Activated CD8-positive, alpha-beta memory T cell treated with anti-CD3 and anti-CD28 coated beads, Interleukin-2, amount 50 U/mL, for 1 hour (primary cell): ENCODE results near the gene BCORL1.

Experiments
- DNase-seq: peaks from one replicate; pipeline ENCODE4 v3.0.0-alpha.2; 2020; ENCODE audit errors: extremely low read depth

Gene BCORL1

DNA sequence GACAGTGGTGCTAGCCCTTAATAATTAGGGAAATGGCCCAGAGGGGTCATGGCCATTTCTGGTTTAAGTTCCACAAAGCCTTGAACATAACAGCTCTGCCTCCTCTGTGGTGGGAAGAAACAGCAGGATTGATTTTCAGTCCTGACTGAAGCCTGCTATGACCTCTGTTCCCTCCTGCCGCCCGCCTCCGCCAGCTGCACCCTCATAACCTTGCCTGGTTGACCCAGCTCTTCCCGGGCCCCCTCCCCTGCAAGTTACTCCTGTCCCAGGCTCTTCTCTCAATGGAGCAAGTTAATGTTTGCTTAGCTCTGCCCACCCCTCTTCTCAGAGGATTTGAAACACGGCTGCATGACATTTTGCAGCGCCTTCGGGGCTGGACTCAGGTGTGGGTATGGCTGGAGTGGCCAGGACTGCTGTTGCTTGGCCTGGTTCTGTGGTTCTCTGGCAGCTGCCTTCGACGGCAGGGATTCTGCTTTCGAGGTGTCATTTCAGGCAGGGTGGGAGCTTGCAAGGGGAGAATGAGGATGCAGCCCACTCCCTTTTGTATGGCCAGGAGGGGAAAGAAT lies 27.3 kb downstream of the BCORL1 start:
- DNase-seq = no peak

DNA sequence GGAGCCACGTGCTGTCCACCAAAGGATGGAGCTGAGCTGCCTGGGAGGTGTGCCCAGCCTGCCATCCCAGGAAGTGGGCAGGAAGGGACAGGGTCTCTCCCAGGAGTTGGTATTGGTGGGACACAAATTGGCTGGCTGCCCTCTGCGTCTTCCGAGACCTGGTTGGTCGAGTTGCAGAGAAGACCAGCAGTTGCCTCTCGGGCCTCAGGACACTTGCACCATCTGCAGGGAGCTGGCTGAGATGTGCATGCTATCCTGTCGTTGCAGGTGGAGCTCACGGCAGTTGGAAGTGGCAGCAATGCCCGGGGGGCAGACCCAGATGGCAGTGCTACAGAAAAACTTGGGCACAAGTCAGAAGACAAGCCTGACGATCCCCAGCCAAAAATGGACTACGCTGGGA lies 30.2 kb downstream of the BCORL1 start:
- no peak for DNase-seq

DNA sequence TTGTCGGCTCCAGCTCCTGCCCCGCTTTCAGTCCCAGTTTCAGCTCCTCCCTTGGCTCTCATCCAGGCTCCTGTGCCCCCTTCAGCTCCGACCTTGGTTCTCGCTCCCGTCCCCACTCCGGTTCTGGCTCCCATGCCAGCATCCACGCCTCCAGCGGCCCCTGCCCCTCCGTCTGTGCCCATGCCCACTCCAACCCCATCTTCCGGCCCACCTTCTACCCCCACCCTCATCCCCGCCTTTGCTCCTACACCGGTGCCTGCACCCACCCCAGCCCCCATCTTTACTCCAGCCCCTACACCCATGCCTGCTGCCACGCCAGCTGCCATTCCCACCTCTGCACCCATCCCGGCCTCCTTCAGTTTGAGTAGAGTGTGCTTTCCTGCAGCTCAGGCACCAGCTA lies 31.2 kb downstream of the BCORL1 start:
- DNase-seq = no peak

DNA sequence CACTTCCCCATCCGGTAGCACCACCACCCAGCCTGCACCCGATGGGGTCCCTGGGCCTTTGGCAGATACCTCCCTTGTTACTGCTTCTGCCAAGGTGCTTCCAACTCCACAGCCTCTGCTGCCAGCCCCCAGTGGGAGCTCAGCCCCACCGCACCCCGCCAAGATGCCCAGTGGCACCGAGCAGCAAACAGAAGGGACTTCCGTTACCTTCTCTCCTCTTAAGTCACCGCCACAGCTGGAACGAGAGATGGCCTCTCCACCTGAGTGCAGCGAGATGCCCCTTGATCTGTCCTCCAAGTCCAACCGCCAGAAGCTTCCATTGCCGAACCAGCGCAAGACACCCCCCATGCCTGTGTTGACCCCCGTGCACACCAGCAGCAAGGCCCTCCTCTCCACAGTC lies 31.9 kb downstream of the BCORL1 start:
- no peak for DNase-seq

DNA sequence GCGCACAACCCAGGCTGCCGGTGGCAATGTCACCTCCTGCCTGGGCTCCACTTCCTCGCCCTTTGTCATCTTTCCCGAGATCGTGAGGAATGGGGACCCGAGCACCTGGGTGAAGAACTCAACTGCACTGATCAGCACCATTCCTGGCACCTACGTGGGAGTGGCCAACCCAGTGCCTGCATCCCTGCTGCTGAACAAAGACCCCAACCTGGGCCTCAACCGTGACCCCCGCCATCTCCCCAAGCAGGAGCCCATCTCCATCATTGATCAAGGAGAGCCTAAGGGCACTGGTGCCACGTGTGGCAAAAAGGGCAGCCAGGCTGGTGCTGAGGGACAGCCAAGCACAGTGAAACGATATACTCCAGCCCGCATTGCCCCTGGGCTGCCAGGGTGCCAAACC lies 32.3 kb downstream of the BCORL1 start:
- no peak for DNase-seq

DNA sequence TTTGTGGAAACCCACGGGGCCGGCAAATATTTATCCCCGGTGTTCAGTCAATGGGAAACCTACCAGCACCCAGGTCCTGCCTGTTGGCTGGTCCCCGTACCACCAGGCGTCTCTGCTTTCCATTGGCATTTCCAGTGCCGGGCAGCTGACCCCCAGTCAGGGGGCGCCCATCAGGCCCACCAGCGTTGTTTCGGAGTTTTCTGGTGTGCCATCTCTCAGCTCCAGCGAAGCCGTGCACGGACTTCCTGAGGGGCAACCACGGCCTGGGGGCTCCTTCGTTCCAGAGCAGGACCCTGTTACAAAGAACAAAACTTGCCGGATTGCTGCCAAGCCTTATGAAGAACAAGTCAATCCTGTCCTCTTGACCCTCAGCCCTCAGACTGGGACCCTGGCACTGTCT lies 32.7 kb downstream of the BCORL1 start:
- no peak for DNase-seq

DNA sequence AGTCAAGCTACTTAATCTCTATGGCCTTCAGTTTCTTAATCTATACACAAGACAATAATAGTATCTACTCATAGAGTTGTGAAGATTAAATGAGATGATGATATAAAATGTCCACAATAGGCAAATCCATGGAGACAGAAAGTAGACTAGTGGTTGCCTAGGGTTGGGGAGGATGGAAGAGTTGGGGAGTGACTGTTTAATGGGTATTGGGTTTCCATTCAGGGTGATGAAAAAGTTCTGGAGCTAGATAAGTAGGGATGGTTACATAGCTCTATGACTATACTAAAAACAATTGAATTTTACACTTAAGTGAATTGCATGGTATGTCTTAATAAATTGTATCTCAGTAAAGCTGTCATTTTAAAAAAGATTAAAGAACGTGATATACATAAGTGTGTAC lies 35.7 kb downstream of the BCORL1 start:
- DNase-seq = no peak

DNA sequence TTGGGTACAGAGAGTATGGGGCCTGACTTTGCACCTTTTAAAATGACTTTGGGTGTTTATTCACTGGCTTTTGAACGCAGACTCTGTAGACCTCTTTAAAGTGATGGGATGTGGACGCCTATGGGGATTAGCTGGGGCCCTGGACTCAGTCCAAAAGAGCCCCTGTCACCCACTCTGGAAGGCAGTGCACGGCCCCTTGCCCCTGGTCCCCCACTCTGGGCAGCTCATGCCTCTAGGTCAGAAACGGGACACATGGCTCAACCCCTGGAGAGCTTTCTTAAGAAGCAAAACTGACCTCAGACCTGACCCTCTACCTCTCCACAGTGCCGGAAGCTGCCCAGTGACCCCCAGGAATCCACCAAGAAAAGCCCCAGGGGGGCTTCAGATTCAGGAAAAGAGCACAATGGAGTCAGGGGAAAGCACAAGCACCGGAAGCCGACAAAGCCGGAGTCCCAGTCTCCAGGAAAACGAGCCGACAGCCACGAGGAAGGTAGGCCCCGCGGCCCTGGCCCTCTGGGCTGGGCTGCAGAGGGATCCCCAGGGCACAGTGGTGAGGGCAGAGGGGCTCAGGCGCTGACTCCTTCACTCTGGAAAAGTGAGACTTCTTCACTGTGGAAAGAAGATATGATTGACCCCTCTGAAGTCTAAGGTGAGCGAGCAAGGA lies 38.4 kb downstream of the BCORL1 start:
- no peak for DNase-seq

DNA sequence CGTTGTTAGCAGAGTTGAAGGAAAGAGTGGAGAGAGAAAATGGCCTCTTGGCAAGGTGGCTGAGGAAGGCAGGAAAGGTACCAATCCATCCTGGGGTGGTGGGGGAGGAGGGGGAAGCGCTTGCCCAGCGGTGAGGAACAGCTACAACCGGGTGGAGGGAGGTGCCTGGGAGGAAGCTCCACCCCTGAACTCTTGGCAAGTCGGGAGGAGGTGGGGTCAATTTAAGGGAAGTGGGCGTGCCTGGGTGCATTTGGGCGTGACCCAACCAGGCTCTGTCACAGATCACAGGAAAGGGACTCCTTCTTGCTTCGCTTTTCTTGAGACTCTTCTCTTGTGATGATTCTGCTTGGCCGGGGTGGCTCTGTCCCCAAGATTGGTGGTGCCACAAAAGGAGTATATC lies 41.7 kb downstream of the BCORL1 start:
- peak; percentile 49 for DNase-seq

DNA sequence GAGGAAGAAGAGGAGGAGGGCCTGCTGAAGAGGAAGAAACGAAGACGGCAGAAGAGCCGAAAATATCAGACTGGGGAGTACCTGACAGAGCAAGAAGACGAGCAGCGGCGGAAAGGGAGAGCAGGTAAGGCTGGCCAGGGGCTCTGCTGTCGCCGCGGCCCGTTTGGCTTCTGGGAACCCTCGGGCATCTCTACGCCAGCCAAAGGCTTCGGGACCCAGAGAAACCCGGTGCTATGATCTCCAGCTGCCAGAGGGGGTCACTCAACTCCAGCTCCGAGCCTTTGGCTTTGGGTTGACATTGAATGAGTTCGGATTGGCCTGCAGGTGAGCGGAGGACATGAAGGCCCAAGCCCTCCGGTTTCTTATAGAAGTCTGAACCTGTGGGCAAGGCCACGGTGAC lies 42.8 kb downstream of the BCORL1 start:
- DNase-seq = no peak

DNA sequence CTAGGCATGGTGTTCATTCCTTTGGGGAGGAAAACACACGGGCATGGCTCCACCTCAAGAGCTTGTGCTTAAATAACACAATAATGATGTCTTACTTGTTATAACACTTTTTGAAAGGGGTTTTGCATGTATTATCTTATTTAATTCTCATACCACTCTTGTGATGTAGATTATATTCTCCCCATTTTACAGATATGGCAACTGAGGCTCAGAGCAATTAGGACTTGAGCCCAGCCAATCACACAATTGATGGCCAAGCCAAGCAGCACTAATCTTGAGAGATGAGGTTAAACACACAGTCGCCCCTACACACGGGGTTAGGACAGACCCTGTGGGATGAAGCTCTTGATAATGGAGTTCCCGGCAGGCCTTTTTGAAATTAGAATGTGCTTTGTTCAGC lies 45.1 kb downstream of the BCORL1 start:
- DNase-seq = no peak

DNA sequence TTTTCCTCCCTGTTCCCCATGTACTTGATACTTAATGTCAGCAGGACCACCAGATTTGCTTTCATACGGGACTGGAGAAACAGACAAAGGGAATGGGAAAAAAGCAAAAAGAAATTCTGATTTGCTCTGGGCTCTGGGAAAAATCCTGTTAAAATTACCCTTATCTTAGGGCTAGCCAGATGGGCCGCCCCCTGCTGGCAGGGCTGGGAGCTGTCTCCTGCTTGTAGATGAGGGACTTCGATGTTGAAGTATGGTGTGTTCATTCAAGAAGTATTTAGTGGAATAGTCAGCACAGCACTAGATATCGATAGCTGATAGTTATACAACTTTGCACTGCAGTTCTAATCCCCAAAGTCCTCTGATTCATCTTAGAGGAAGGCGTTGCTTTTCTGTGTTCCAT lies 45.8 kb downstream of the BCORL1 start:
- DNase-seq = no peak

DNA sequence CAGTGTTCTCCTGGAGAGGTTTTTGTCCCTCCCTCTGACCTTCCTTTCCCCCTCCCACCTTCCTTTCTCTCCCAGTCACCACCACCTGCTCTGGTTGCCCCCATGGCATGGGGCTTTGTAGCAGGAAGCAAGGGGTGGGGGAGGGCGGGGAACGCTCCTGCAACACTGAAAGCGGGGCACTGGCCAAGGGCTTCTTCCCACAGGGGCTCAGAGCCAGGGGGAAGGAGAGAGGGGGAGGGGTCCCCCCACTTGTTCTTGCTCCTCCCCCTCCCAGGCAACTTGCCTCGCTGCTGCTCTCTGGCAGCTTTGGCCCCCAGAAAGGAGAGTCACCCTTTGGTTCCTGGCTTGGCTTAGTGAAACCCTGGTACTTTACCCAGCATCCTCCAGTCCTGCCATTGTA lies 48.4 kb downstream of the BCORL1 start:
- no peak for DNase-seq

DNA sequence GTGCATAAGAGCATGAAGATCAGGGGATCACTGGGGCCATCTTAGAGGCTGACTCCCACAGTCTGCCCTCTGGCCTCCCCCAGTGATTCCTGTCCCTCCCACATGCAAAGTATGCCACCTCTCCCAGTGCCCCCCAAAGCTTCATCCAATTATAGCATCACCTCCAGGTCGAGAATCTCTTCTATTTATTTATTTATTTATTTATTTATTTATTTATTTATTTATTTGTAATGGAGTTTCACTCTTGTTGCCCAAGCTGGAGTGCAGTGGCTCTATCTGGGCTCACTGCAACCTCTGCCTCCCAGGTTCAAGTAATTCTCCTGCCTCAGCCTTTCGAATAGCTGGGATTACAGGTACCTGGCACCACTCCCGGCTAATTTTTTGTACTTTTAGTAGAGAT lies 50.1 kb downstream of the BCORL1 start:
- no peak for DNase-seq

DNA sequence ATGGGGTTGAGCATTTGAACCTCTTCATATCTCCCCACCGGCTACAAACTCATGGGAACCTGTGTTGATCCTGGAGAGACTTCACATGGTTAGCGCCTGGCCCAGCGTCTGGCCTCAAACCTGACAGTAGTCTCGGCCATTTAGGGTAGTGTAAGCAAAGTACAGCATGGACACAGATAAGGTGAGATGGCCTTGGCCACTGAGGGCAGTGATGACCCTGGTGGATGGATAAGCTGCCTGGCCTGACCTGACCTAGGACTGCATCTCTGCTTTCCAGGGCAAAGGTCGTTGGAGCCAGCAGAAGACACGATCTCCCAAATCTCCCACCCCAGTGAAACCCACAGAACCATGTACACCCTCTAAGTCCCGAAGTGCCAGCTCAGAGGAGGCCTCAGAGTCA lies 51.7 kb downstream of the BCORL1 start:
- DNase-seq = no peak

DNA sequence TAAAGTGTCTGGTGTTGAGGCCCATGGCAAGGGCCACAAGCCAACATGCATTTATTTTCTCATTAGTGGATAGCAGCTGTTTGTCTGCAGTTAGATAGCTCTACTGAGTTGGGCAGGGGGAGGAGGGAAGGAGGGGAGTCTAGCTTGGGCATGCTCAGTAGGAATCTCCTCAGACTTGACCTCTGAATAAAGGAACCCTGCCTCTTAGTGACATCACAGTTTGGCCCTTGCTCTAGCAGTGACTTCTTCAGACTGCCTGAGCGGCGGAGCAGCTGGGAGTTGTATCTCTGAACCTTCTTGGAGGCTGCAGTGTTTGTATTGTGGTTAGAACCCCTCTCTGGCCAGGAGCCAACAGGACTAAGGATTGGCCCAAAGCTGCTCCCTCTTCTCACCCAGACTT lies 57.4 kb downstream of the BCORL1 start:
- DNase-seq = no peak

DNA sequence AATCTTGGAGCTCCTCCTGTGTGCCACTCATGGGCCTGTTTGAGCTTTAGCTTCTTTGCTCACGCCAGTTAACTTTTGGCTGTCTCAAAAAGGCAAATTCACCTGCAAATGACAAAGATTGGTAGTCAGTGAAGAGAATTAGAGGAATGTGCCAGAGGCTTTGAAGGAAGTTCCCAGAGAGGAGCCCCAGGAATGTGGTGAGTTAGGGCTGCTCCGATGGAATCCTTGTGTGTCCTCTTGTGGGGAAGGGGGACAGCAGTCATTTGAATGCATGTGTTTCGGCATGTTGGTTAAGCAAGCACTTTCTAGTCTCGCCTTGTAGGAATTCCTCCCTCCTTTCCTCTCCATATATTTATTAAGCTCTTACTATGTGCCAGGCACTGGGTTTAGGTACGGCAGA lies 65.0 kb downstream of the BCORL1 start:
- DNase-seq = no peak

DNA sequence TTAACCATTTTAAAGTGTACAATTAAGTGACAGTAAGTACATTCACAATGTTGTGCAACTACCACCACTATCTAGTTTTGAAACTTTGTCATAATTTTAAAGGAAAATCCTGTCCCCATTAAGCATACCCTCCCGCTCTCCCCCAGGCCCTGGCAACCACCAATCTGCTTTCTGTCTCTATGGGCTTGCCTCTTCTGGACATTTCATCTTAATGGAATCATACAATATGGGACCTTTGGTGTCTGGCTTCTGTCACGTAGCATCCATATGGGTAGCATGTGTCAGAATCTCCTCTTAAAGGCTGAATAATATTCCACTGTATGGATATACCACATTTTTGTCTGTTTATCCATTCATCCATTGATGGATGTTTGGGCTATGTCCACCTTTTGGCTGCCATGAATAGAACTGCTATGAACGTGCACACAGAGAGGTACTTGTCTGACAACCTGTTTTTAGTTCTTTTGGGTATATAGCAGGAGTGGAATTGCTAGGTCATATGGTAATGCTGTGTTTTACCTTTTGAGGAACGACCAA lies 66.3 kb downstream of the BCORL1 start:
- no peak for DNase-seq

DNA sequence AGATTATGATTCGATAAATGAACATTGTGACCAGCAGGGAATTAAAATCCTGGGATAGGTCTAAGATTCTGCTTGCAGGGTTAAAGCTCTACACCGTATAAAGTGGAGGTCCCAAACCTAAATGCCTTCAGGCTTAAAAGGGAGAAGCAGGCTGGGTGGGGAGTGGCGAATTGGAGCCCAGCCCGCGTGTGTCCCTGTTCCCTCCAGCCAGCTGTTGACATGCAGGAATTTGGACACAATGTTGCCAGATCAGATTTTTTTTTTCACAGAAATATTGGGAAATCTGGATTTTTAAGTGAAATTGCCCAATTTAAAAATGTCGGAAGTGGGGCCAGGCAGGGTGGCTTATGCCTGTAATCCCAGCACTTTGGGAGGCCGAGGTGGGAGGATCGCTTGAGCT lies 67.4 kb downstream of the BCORL1 start:
- DNase-seq = no peak

DNA sequence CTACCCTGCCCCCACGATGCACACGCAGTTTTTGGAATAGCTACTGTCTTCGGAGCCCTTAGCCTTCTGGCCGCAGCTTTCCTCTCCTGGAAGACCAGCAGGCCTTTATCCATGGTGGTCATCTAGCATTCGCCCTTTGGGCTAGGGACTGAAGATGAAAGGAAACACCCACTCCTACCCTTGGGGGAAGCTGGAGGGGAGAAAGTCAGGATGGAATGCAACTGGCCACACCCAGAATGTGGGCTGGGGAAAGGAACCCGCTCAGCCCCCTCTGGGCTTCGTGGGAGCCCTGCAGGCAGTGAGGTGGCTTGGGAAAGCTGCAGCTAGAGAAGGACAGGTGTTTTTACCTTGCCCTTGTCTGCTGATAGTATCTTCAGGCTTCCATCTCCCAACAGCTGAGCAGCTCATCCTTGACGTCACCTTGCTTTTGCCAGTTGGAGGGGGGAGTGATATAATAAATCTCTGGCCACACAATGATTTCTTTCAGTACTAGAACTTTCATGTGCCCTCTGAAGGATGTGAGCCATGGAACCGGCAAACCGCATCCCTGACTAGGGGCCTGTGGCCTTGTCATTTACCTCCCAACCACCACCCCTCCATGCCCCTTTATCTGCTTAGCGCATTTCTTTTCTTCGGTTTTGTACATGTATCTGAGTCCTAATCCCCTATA lies 68.9 kb downstream of the BCORL1 start:
- DNase-seq = no peak

DNA sequence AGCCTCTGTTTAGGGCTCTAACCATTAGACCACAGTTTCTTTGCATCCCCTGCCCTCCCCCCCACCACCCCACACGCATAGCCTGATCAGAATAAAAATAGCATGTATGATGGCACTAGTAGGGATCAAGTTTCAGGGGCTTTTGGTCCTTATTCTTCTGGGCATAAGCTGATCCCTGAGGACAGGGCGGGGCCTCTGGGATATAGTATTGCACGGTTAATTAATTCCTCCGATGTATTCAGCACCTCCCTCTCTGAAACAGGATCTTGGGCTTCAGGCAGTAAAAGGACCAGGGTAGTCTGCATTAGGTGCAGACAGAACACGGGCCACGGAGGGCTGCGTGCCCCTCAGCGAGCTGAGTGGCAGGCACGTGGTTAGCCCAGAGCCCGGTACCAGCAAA lies 70.8 kb downstream of the BCORL1 start:
- no peak for DNase-seq

DNA sequence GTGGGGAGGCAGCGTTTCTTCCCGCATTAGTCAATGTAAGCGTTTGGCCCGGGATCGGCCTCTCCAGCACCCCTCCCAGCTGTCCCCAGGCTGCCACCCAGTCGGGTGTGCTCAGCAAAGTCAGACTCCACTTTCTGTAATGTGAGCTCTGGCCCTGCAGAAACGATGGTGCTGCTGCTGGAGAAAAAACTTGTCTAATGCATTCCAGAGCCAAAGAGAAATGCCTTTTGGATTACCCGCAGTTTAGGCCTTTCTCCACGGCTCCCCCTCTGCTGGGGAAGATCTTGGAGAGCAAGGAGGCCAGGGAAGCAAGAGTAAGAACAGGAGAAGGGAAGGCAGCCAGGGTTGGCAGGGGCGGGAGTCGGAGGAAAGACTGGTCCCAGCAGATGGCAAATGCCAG lies 72.7 kb downstream of the BCORL1 start:
- no peak for DNase-seq

DNA sequence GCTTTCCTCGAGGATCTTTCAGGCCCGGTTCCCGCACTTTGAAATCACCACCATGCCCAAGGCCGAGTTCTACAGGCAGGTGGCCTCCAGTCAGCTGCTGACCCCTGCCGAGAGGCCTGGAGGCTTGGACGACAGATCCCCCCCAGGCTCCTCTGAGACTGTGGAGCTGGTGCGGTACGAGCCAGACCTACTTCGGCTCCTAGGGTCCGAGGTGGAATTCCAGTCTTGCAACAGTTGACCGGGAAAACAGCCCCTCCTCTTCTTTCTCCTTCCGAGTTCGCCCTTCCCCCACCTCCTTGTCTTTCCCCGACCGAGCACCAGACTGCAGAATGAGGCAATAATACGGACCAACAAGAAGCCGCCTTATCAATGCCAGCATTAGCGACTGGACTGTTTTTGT lies 73.5 kb downstream of the BCORL1 start:
- DNase-seq = no peak
